ENCODE results near the gene PCDHA11.
"Not testable (repeated sequence)": the region's sequence is repeated elsewhere in the genome, so short reads cannot be mapped to it uniquely, and the experiment has no call there.

Gene PCDHA11

GRCh38 chr5:140833993-140834392 lies 34.8 kb upstream of the PCDHA11 start, which contains the start of gene PCDHA7:
TSS of gene PCDHA7 (plus strand) at chr5:140834269. CDS start at chr5:140834384, 115 bp downstream.
- H3K27ac ChIP-seq = no peak within 1 kb of the TSS
- no peak within 1 kb of the TSS for H3K4me3 ChIP-seq
- no peak within 1 kb of the TSS for H3K4me2 ChIP-seq
- no peaks in the 10 kb centered on the region for H4K20me1 ChIP-seq
- no peaks in the 10 kb centered on the region for H3K36me3 ChIP-seq
- H3K27me3 ChIP-seq = no peaks in the 10 kb centered on the region
- no peak for TF ChIP-seq Cebpa-rat (IDR thresholded peaks at IDR 0.05)
- no peak within 1 kb of the TSS for H3K9ac ChIP-seq
- no peaks in the 10 kb centered on the region for H3K4me1 ChIP-seq
- H3K9me3 ChIP-seq = peaks cover 34% of the 10 kb centered on the region

GRCh38 chr5:140834439-140835008 lies 34.2 kb upstream of the PCDHA11 start:
- not testable (repeated sequence) for H4K20me1 ChIP-seq, H3K27me3 ChIP-seq, H3K9ac ChIP-seq, H3K4me3 ChIP-seq, H3K27ac ChIP-seq, H3K4me2 ChIP-seq, H3K4me1 ChIP-seq, H3K36me3 ChIP-seq
- H3K9me3 ChIP-seq = peaks cover 30% of the 10 kb centered on the region

GRCh38 chr5:140835622-140836510 lies 32.9 kb upstream of the PCDHA11 start:
- TF ChIP-seq Cebpa-rat (IDR thresholded peaks at IDR 0.05) = no peak
- no peak overlapping the region for H3K9ac ChIP-seq

GRCh38 chr5:140840978-140841962 lies 27.5 kb upstream of the PCDHA11 start, which contains the start of gene PCDHA8:
TSS of gene PCDHA8 (plus strand) at chr5:140841187. CDS start at chr5:140841322, 135 bp downstream.
- H3K4me2 ChIP-seq = no peak within 1 kb of the TSS
- no peaks in the 10 kb centered on the region for H4K20me1 ChIP-seq
- no peak within 1 kb of the TSS for H3K4me3 ChIP-seq
- H3K4me1 ChIP-seq = no peaks in the 10 kb centered on the region
- H3K9ac ChIP-seq = no peak within 1 kb of the TSS
- peaks cover 21% of the 10 kb centered on the region for H3K9me3 ChIP-seq
- no peaks in the 10 kb centered on the region for H3K36me3 ChIP-seq
- H3K27me3 ChIP-seq = no peaks in the 10 kb centered on the region
- TF ChIP-seq Cebpa-rat (IDR thresholded peaks at IDR 0.05) = no peak
- no peak within 1 kb of the TSS for H3K27ac ChIP-seq

More at GRCh38 chr5:140835622-140836510, 32.9 kb upstream of the PCDHA11 start:
- Histone ChIP-seq H3K27me3 (no peaks in the 10 kb centered on the region), H3K4me2 (no peak overlapping the region), H3K4me1 (no peaks in the 10 kb centered on the region), H3K27ac (no peak overlapping the region), H3K4me3 (no peak overlapping the region), H3K36me3 (no peaks in the 10 kb centered on the region), H4K20me1 (no peaks in the 10 kb centered on the region), H3K9me3 (peaks cover 21% of the 10 kb centered on the region)

GRCh38 chr5:140842798-140843733 lies 25.7 kb upstream of the PCDHA11 start:
- H3K36me3 ChIP-seq = no peaks in the 10 kb centered on the region
- H3K4me3 ChIP-seq = no peak overlapping the region
- no peak overlapping the region for H3K9ac ChIP-seq
- peaks cover 20% of the 10 kb centered on the region for H3K9me3 ChIP-seq
- no peak for TF ChIP-seq Cebpa-rat (IDR thresholded peaks at IDR 0.05)
- no peak overlapping the region for H3K4me2 ChIP-seq
- no peak overlapping the region for H3K27ac ChIP-seq
- H3K27me3 ChIP-seq = no peaks in the 10 kb centered on the region
- no peaks in the 10 kb centered on the region for H4K20me1 ChIP-seq
- H3K4me1 ChIP-seq = no peaks in the 10 kb centered on the region

- H3K4me3 ChIP-seq, H3K9ac ChIP-seq, H3K4me2 ChIP-seq, H3K36me3 ChIP-seq, H3K4me1 ChIP-seq, H3K27ac ChIP-seq, H3K27me3 ChIP-seq, H4K20me1 ChIP-seq: not testable (repeated sequence)
- peaks cover 24% of the 10 kb centered on the region for H3K9me3 ChIP-seq
Observed at GRCh38 chr5:140848139-140849102, 20.3 kb upstream of the PCDHA11 start, which contains the start of gene PCDHA9. TSS of gene PCDHA9 (plus strand) at chr5:140848382. CDS start at chr5:140848496, 114 bp downstream.

GRCh38 chr5:140849831-140850634 lies 18.7 kb upstream of the PCDHA11 start:
- not testable (repeated sequence) for H3K27me3 ChIP-seq, H3K27ac ChIP-seq, H4K20me1 ChIP-seq, H3K9ac ChIP-seq, H3K4me3 ChIP-seq, H3K4me1 ChIP-seq, H3K36me3 ChIP-seq, H3K4me2 ChIP-seq
- peaks cover 23% of the 10 kb centered on the region for H3K9me3 ChIP-seq
